Activated T-cell treated with anti-CD3 and anti-CD28 coated beads, Interleukin-2, amount 50 U/mL, for 4 hours (primary cell): Measurements from ENCODE around the gene CAPZB. TPM values are rescaled to one million over a fixed set of nuclear protein-coding genes. Genes with fewer than 3 reads are reported as not detected.

Experiments
- ATAC-seq, 2 donors: fragments of 200-7000 bp; cut with Tn5 transposase; one replicate each; pipeline ENCODE4 v1.10.0; 2021
- DNase-seq: peaks from one replicate; pipeline ENCODE4 v3.0.0-alpha.2; 2020
- H3K27me3 Mint-ChIP-seq: one replicate; pipeline ENCODE4 v1.8.0; 2021; ENCODE audit warnings: low read depth, mixed read lengths
- H3K36me3 Mint-ChIP-seq: one replicate; pipeline ENCODE4 v1.8.0; 2022; ENCODE audit warnings: mixed read lengths; ENCODE audit not compliant: insufficient read depth
- H3K4me1 Mint-ChIP-seq: one replicate; pipeline ENCODE4 v1.8.0; 2021; ENCODE audit warnings: low read depth, mixed read lengths
- H3K4me3 Mint-ChIP-seq: one replicate; pipeline ENCODE4 v1.8.0; 2021; ENCODE audit warnings: mild to moderate bottlenecking, moderate library complexity, mixed read lengths
- H3K9me3 Mint-ChIP-seq: one replicate; pipeline ENCODE4 v1.8.0; 2021; ENCODE audit warnings: mixed read lengths
- total RNA-seq, 3 donors: library from RNA; stranded (reverse); gene quantifications; one replicate each; pipeline ENCODE4 v1.2.1, GENCODE V29; 2021

CAPZB gene
- total RNA-seq, 3 donors from 2014 or later, result 262 to 285 (median 264) TPM

DNA sequence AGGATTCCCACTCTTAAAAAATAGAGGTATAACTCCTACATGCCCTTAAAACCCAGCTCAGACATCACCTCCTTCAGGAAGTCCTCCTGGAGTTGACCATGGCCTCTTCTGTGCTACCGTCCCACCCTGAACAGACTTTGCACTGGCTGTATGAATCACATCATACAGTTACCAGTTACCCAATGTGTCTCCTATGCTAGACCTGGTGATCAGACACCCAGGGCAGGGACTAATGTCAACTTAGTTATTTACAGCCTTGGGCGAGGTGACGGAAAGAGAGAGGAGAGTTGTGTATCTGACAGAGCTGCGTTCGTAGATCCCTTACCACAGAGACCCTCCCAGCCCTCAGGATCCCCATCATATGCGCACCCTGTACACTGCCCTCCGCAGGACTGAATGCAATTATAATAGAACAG, 100.6 kb downstream of the CAPZB start:
- Mint-ChIP-seq H3K27me3 (no peaks in the 10 kb centered on the region), H3K36me3 (peaks cover 12% of the 10 kb centered on the region), H3K4me1 (peaks cover 32% of the 10 kb centered on the region), H3K9me3 (no peaks in the 10 kb centered on the region), H3K4me3 (no peak overlapping the region)
- DNase-seq, result no peak
- ATAC-seq, result no peak

DNA sequence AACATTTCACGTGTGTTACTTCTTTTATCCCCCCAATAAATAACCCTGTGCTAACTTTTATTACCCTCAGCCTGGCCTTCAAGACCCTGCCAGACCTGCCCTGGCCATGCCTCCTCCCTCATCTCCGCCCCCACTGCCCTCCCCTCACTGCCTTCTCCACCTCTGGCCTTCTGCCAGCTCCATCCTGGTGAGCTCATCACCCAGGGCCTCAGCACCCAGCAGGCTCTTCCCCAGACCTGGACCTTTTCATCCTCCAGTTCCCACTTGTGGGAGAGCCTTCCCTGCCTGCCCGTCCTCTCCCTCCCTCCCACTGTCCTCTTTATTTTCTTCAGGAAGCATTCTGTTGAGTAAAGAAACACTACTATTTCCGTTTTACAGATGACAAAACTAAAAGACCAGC, 101.2 kb downstream of the CAPZB start:
- ATAC-seq (no peak), DNase-seq (no peak)
- Mint-ChIP-seq H3K27me3 (no peaks in the 10 kb centered on the region), H3K36me3 (peaks cover 15% of the 10 kb centered on the region), H3K4me3 (no peak overlapping the region), H3K9me3 (no peaks in the 10 kb centered on the region), H3K4me1 (peaks cover 29% of the 10 kb centered on the region)

DNA sequence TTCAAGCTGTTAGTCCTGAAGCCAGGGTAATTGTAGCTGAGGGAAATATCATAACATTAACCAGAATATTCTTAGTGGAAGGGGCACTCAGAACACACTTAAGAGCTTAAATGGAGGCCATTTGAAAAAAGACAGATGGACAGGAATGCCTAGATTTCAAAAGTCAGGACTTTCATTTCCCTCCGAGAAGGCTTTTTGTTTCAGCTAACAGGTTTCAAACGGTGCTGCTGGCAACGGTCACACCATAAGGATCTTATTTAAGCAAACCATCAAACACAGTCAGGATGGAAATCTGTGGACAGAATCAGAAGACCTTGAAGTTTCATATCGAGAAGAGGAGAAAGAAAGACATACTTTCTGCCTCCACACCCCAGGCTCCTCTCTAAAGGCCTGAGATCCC, 103.1 kb downstream of the CAPZB start:
- ATAC-seq (no peak), DNase-seq (no peak)
- Mint-ChIP-seq H3K36me3 (peaks cover 21% of the 10 kb centered on the region), H3K27me3 (no peaks in the 10 kb centered on the region), H3K9me3 (no peaks in the 10 kb centered on the region), H3K4me3 (no peak overlapping the region), H3K4me1 (peaks cover 25% of the 10 kb centered on the region)

DNA sequence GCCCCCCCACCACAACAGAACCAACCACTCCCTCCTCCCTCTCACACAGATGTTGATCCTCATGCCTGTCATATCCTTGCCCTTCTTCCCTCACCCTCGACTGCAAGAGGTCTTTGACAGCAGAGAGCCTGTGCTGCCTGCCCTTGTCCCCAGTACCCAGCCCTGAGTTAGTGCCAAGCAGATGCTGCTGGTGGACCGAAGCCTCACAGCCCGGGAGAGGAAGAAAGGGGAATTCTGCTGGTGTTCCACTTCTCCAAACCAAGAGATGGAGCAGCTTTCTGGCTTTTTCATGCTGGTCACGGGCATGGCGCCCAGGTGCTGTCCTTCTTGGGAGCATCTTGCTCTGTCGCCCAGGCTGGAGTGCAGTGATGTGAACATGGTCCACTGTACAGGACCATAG, 104.1 kb downstream of the CAPZB start:
- Mint-ChIP-seq H3K27me3 (no peaks in the 10 kb centered on the region), H3K36me3 (peaks cover 28% of the 10 kb centered on the region), H3K4me1 (peaks cover 23% of the 10 kb centered on the region), H3K9me3 (no peaks in the 10 kb centered on the region), H3K4me3 (no peak overlapping the region)
- ATAC-seq (no peak), DNase-seq (no peak)

DNA sequence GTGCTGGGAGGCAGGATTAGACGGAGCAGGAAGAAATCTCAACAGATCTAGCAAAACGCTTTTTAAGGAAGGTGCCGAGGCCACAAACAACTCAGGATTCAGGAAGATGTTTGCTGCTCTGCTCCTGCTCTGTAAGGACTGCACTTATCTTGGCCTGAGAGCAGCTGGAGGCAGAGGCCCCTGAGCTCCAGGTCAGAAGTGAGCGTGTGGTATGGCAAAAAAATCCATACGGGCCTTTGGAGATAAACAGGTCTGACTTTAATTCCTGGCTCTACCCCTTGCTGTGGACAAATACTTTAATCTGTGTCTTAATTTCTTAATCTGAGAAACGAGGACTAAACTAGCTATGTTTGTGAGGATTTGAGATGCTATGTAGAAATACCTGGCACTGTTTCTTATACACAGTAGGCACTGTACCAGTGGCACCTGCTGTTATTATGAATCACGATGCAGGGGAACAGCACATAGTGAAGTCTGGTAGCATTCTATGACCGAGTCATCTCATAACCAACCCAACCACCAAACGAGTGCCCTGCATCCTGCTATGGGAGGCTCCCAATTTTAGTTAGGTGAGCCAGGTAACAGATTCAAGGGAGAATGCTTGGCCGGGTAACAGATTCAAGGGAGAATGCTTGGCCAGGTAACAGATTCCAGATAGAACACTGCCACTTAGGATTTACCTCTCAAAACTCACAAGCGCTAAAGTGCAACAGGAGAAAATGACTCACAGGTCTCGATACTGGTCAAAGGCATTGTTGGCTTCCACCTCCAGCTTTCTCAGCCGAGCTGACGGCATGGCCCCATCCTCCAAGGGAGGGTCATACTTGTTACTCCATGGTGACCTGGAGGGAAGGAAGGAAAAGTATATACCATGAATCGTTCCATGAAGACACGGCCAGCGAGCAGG, 107.3 kb downstream of the CAPZB start:
- H3K27me3 Mint-ChIP-seq, result no peaks in the 10 kb centered on the region
- H3K9me3 Mint-ChIP-seq, result no peaks in the 10 kb centered on the region
- DNase-seq (no peak), ATAC-seq (peak; percentile 81 to 88)
- peaks cover 21% of the 10 kb centered on the region for H3K4me1 Mint-ChIP-seq
- H3K36me3 Mint-ChIP-seq, result peaks cover 23% of the 10 kb centered on the region
- H3K4me3 Mint-ChIP-seq, result no peak overlapping the region

DNA sequence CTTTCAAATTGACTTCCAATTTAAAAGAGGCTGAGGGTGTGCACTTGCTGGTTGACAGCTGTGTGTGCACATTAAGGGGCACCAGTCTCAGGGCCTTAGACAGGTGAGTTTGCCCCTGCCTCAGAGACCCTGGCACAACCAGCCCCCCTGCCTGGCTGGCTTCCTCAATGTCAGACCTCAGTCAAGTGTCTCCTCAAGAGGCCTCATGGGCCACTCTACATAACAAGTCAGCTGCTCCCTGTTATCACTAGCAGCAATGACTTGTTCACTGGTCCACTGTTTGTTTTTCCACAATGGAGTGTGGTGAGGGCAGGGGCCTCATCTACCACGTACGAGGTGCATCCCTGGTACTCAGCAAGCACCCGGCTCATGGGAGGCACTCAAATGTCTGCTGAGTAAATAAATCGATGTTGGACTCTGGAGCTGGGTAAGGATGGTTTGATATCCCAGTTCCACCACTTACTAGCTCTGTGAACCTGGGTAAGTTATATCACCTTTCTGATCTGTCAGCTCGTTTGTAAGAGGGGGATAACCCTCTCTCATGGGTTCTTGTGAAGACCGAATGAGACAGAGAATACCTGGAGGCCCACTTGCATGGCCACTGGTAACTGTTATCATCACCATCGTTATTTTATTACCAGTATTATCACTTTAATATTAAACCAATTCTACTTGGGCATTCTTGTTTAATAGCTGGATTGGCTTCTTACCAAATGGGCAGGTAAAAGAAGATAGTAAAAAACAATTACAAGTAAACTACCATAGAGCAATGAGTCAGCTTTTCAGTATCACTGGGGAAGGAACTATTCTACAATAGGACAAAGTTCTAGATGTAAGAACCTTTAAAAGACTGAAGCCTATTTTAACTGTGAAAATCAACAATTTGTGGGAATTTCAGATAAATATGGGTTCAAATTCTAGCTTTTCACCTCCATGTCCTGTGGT, 108.6 kb downstream of the CAPZB start:
- H3K4me3 Mint-ChIP-seq, result no peak overlapping the region
- no peak for DNase-seq
- ATAC-seq, result no peak
- no peaks in the 10 kb centered on the region for H3K9me3 Mint-ChIP-seq
- H3K27me3 Mint-ChIP-seq, result no peaks in the 10 kb centered on the region
- H3K4me1 Mint-ChIP-seq, result peaks cover 21% of the 10 kb centered on the region
- peaks cover 26% of the 10 kb centered on the region for H3K36me3 Mint-ChIP-seq

DNA sequence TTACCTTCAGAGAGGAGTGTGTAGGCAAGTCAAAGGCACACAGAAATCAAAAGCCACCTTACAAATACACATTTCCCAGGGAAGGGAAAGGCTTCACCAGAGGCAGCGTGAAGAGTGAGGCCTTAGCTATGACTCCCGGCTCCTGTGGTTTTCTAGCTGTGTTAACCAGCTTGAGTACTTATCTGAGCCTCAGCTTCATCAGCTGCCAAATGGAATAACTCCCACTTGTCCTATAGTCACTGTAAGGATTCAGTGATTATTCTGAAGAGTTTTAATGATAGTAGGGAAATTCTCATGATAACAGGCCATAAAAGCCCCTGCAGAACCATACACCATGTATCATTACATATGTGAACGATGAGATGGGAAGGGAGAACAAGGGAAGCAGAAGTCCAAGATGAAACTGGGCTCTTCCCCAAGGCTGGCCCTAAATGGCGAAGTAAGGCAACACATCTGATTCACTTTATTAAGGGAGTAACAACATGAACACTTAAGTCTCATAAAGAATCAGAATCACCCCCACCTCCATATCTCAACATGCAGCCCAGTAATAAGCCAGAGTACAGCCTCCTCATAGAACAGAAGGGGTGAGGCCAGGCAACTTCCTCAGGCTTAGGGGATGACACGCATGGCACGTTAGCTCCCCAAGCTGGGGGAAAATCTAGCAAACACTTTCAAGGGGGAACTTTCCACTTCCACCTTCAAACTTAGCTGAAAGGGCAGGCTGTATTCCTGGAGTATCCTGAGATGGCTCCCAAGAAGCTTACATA, 109.5 kb downstream of the CAPZB start:
- Mint-ChIP-seq H3K4me3 (no peak overlapping the region), H3K4me1 (peaks cover 22% of the 10 kb centered on the region), H3K36me3 (peaks cover 26% of the 10 kb centered on the region), H3K27me3 (no peaks in the 10 kb centered on the region), H3K9me3 (no peaks in the 10 kb centered on the region)
- no peak for DNase-seq
- ATAC-seq, result no peak

DNA sequence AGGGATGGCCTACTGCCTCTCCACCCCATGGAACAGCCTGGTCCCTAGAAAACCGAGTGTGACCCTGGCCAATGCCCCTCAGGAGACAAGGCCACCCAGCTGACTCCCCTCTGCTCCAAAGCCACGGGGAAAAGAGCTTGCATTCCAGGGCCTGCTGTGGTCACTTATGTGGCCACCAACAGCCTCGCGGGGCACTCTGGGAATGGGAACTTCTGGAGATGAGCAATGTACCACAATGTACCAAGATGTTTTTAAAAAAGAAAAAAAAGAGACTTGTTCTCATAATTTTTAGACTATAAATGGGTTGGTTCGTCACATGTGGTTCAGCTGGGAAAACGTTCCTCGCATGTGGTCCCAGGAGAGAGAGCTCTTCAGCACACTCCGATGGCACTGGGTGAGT, 110.4 kb downstream of the CAPZB start:
- Mint-ChIP-seq H3K9me3 (no peaks in the 10 kb centered on the region), H3K4me1 (peaks cover 26% of the 10 kb centered on the region), H3K36me3 (peaks cover 26% of the 10 kb centered on the region), H3K4me3 (no peak overlapping the region), H3K27me3 (no peaks in the 10 kb centered on the region)
- ATAC-seq (no peak), DNase-seq (no peak)

DNA sequence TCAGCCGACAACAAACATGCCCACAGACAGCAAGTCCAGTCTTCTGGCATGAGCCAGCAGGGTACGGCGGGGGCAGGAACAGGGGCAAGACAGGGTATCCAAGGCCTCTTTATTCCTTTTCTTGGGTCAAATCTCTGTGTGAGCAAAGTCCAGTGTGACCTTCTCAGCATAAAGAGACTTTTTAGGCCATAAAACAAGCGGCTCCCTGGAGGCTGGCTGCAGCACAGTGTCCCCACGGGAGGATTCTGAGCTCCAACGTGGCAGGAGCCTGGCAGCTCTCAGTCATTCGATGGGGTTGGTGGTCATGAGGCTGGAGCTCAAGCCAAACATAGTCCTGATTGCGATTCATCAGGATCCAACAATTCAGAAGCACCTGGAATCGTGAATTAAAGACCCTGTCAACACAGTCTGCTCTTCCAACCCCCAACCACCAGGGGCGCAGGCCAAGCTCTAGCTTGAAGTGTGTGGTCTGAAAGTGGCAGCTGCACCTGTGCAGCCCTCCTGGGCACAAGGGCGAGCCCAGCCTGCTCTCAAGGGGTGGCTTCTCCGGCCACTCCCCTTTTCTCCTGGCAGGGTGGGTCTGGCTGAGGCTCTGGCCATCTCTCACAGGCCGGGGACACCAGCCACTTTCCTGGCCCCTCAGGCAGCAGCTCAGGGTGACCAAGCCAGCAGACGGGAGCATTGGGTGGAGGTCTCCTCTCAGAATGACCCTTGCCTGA, 111.1 kb downstream of the CAPZB start:
- Mint-ChIP-seq H3K36me3 (peaks cover 22% of the 10 kb centered on the region), H3K27me3 (no peaks in the 10 kb centered on the region), H3K9me3 (no peaks in the 10 kb centered on the region), H3K4me1 (peaks cover 25% of the 10 kb centered on the region), H3K4me3 (no peak overlapping the region)
- no peak for DNase-seq
- ATAC-seq, result no peak

DNA sequence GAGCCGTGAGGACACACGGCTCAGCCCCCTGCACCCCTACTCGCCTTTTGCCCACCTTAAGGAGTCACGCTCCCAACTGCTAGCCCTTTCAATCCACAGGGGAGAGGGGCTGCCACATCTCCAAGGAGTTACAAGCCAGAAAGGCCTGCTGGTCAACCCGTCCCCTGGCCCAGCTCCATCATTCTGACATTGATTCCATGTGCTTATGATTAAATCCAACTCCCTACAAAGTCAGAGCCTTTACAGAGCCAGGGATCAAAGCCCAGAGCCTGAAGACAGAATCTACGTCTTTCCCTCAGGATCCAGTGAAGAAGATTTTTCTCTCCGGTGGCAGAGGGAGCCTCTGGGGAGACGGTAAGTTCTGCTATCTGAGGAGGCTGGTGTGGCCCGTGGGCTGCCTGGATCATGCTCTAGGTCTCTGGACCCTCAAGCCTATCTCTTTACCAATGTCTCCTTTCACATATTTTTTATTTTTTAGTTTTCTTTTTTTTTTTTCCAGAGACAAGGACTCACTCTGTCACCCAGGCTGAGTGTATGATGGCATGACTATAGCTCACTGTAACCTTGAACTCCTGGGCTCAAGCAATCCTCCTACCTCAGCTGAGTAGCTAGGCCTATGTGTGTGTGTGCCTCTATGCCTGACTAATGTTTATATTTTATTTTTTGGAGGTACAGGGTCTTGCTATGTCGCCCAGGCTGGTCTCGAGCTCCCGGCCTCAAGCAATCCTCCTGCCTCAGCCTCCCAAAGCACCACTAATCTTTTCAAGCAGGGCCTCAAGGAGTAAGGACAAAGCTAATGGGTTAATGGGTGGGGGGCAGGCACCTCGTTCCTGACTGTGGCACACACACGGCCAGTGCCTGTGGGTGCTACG, 111.9 kb downstream of the CAPZB start:
- H3K9me3 Mint-ChIP-seq, result no peaks in the 10 kb centered on the region
- H3K27me3 Mint-ChIP-seq, result no peaks in the 10 kb centered on the region
- no peak for DNase-seq
- H3K4me1 Mint-ChIP-seq, result peaks cover 22% of the 10 kb centered on the region
- ATAC-seq, result no peak
- H3K36me3 Mint-ChIP-seq, result peaks cover 22% of the 10 kb centered on the region
- no peak overlapping the region for H3K4me3 Mint-ChIP-seq

DNA sequence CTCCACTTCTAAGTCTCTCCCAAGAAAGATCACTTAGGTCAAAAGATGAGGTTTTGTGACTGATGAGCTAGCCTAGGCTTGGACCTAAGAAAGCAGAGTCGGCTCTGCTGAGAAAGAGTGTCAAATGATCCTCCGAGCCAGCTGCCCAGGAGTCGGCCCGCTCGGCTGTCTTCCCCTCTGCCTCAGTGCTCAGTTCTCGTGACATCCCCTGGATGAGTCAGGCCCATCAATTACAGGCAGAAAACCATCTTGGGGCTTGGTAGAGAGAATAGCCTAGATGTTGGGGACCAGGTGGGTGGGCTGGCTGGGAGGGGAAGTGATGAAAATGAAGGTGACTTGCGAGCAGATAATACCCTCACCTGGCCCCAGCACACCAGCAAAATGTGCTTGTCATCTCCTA, 112.7 kb downstream of the CAPZB start:
- ATAC-seq (no peak), DNase-seq (no peak)
- H3K9me3 Mint-ChIP-seq, result no peaks in the 10 kb centered on the region
- H3K4me3 Mint-ChIP-seq, result no peak overlapping the region
- H3K4me1 Mint-ChIP-seq, result peaks cover 17% of the 10 kb centered on the region
- H3K27me3 Mint-ChIP-seq, result no peaks in the 10 kb centered on the region
- peaks cover 16% of the 10 kb centered on the region for H3K36me3 Mint-ChIP-seq

DNA sequence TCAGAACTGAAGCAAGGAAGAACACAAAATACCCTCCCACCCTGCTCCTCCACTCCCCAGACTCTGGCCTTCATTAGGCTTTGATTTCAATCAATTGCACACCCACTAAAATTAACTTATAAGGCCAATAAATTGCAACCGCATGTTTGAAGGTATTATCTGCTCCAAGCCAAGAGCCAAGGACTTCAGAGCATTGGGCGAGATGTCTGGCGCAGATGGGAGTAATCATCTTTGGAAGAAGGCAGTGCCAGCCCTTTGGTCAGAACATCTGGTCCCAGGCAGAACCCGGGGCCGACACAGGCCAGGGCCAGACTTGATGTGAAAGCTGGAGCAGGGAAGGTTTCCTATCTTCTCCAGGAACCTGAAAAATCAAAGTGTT, 113.2 kb downstream of the CAPZB start:
- Mint-ChIP-seq H3K4me3 (no peak overlapping the region), H3K36me3 (peaks cover 15% of the 10 kb centered on the region), H3K4me1 (peaks cover 18% of the 10 kb centered on the region), H3K9me3 (no peaks in the 10 kb centered on the region), H3K27me3 (no peaks in the 10 kb centered on the region)
- DNase-seq (no peak), ATAC-seq (no peak)
